A549 treated with DMSO at 1 μM for 4 hours (cell line): ENCODE data around the gene RMI1. TPM values are rescaled to one million over a fixed set of nuclear protein-coding genes. Genes with fewer than 3 reads are reported as not detected.

Experiments
- total RNA-seq: library from RNA; stranded (reverse); fragments of 200-300 nt; extraction: Qiagen RNA extraction; gene quantifications from 5 replicates; pipeline ENCODE4 v1.2.3, GENCODE V29; 2022; ENCODE audit warnings: low read depth

RMI1 gene
- total RNA-seq: 10.5 to 15.2 TPM (median 12.5 TPM) in 5 replicates

GRCh38 chr9:83980395-83981125 is at the start of gene RMI1:
RMI1 (plus strand) TSS chr9:83980805; CDS start chr9:84000987, 20,182 bp downstream.

GRCh38 chr9:83979812-83980394 is 702 bp upstream of the RMI1 start, which contains the start of gene HNRNPK:
HNRNPK (minus strand) TSS chr9:83980215; CDS start chr9:83978252, 1,963 bp downstream.

Other genes starting within 250 kb of the RMI1 start
- 3.8 to 7.0 TPM (median 5.5 TPM) in 5 replicates for gene GKAP1, start 163.0 kb upstream of the RMI1 start, total RNA-seq
- gene KIF27, start 59.4 kb upstream of the RMI1 start, total RNA-seq: 1.1 to 1.8 TPM (median 1.4 TPM) in 5 replicates
- gene HNRNPK, start 590 bp upstream of the RMI1 start, total RNA-seq: 561 to 719 TPM (median 599 TPM) in 5 replicates